CD14-positive monocyte (primary cell): Measurements from ENCODE around the gene FASTK. TPM values are rescaled to one million over a fixed set of nuclear protein-coding genes. Genes with fewer than 3 reads are reported as not detected.

ENCODE experiments used
- DNase-seq, 3 donors: peaks; one replicate each; pipeline ENCODE4 v3.0.0-alpha.2; 2011 to 2022
- H2AFZ ChIP-seq: 2 replicates; pipeline ENCODE4 v1.6.0; 2012; ENCODE audit warnings: mild to moderate bottlenecking, low read depth, low read length, inconsistent platforms; ENCODE audit not compliant: insufficient read depth, poor library complexity, severe bottlenecking
- H3K27ac ChIP-seq, 2 donors: 1 replicate in 1 of 2; 2 replicates in 1 of 2; pipeline ENCODE4 v1.5.1; 2012 to 2013; ENCODE audit warnings: low read length in 2 of 2, control low read depth in 1 of 2, inconsistent platforms in 1 of 2, low read depth in 1 of 2, mild to moderate bottlenecking in 1 of 2
- H3K27me3 ChIP-seq, 2 donors: one replicate each; pipeline versions ENCODE4 v1.6.0 to v1.6.1; 2011 to 2013; ENCODE audit warnings: low read length in 2 of 2; ENCODE audit not compliant: control insufficient read depth in 2 of 2, insufficient read depth in 2 of 2
- H3K36me3 ChIP-seq, 2 donors: replicated peaks in 1 of 2; 1 replicate in 1 of 2; 2 replicates in 1 of 2; pipeline versions ENCODE4 v1.5.1 to v1.6.1; 2012 to 2013; ENCODE audit warnings: low read length in 2 of 2, control low read depth in 1 of 2, inconsistent platforms in 1 of 2, mild to moderate bottlenecking in 1 of 2; ENCODE audit not compliant: insufficient read depth in 2 of 2, control insufficient read depth in 1 of 2
- H3K4me1 ChIP-seq, 2 donors: 1 replicate in 1 of 2; 2 replicates in 1 of 2; pipeline versions ENCODE4 v1.5.1 to v1.6.1; 2012 to 2013; ENCODE audit warnings: low read length in 2 of 2, control low read depth in 1 of 2, inconsistent platforms in 1 of 2, mild to moderate bottlenecking in 1 of 2, moderate library complexity in 1 of 2; ENCODE audit not compliant: insufficient read depth in 2 of 2, control insufficient read depth in 1 of 2
- H3K4me2 ChIP-seq: replicated peaks from 2 replicates; pipeline ENCODE3; 2012; ENCODE audit warnings: low read length, moderate library complexity, mild to moderate bottlenecking; ENCODE audit not compliant: poor library complexity, severe bottlenecking; ENCODE audit errors: extremely low read depth
- H3K4me3 ChIP-seq, 3 experiments: fragments of 200-600 bp in 1 of 3; sonication (generic) in 1 of 3; replicated peaks in 1 of 3; 1 replicate in 2 of 3; 2 replicates in 1 of 3; pipeline ENCODE4 v1.5.1; 2011 to 2013; ENCODE audit warnings: low read length in 3 of 3, mild to moderate bottlenecking in 3 of 3, control low read depth in 2 of 3, low read depth in 2 of 3, inconsistent platforms in 1 of 3, moderate library complexity in 1 of 3
- H3K79me2 ChIP-seq: 2 replicates; pipeline ENCODE4 v1.6.0; 2012; ENCODE audit warnings: mild to moderate bottlenecking, control low read depth, inconsistent platforms, low read length, moderate library complexity; ENCODE audit not compliant: insufficient read depth
- H3K9ac ChIP-seq: 2 replicates; pipeline ENCODE4 v1.6.0; 2017; ENCODE audit warnings: low read length, mild to moderate bottlenecking; ENCODE audit not compliant: insufficient read depth, poor library complexity, severe bottlenecking
- H3K9me3 ChIP-seq, 2 donors: replicated peaks in 1 of 2; 1 replicate in 1 of 2; 2 replicates in 1 of 2; pipeline versions ENCODE4 v1.5.1 to v1.6.1; 2012 to 2013; ENCODE audit warnings: low read length in 2 of 2, control low read depth in 1 of 2; ENCODE audit not compliant: control insufficient read depth in 1 of 2, insufficient read depth in 1 of 2
- H4K20me1 ChIP-seq: 2 replicates; pipeline ENCODE4 v1.6.0; 2012; ENCODE audit warnings: mild to moderate bottlenecking, low read length, control low read depth, moderate library complexity; ENCODE audit not compliant: insufficient read depth
- H3K27ac Mint-ChIP-seq, 7 donors: one replicate each; pipeline ENCODE4 v1.8.0; 2020; ENCODE audit warnings: mild to moderate bottlenecking in 7 of 7, mixed read lengths in 7 of 7, moderate library complexity in 6 of 7, inconsistent platforms in 2 of 7
- H3K27me3 Mint-ChIP-seq, 3 donors: one replicate each; pipeline ENCODE4 v1.8.0; 2021 to 2022; ENCODE audit warnings: low read depth in 3 of 3, mild to moderate bottlenecking in 3 of 3, mixed read lengths in 3 of 3, moderate library complexity in 3 of 3, inconsistent platforms in 1 of 3
- H3K36me3 Mint-ChIP-seq, 2 donors: one replicate each; pipeline ENCODE4 v1.8.0; 2020; ENCODE audit warnings: mixed read lengths in 2 of 2, inconsistent platforms in 1 of 2, mild to moderate bottlenecking in 1 of 2
- H3K4me1 Mint-ChIP-seq: one replicate; pipeline ENCODE4 v1.8.0; 2020; ENCODE audit warnings: mild to moderate bottlenecking, mixed read lengths
- H3K4me3 Mint-ChIP-seq, 2 donors: one replicate each; pipeline ENCODE4 v1.8.0; 2020; ENCODE audit warnings: mild to moderate bottlenecking in 2 of 2, mixed read lengths in 2 of 2, moderate library complexity in 1 of 2
- H3K9me3 Mint-ChIP-seq, 7 donors: one replicate each; pipeline ENCODE4 v1.8.0; 2020 to 2022; ENCODE audit warnings: mixed read lengths in 7 of 7, mild to moderate bottlenecking in 6 of 7, moderate library complexity in 6 of 7, inconsistent platforms in 2 of 7
- WGBS: methylation state at CpG from one replicate; pipeline ENCODE4 v1.1.5; 2013; ENCODE audit warnings: missing lambda C conversion rate; ENCODE audit not compliant: insufficient coverage; 5-methylcytosine and 5-hydroxymethylcytosine counted together
- intact Hi-C, 2 donors: fragments of 100-400 bp; cut with micrococcal nuclease; formaldehyde crosslinking; loops; one replicate each; pipeline versions ENCODE4 v1.15.0 to v1.15.1; 2023
- polyA plus RNA-seq, 3 donors: library from polyadenylated mRNA; depleted of rRNA in 1 of 3; unstranded in 2 of 3; stranded (reverse) in 1 of 3; fragments of 300-500 nt in 2 of 3; fragments of >200 nt in 1 of 3; fragmentation: Illumina TruSeq in 2 of 3; gene quantifications; 1 replicate in 2 of 3; 2 replicates in 1 of 3; pipeline ENCODE4 v1.2.3, GENCODE V29; 2012 to 2021
- TF ChIP-seq, protein P1 (sequence below): fragments of 200-600 bp; IDR thresholded peaks from one replicate; pipeline ENCODE4 v1.8.0; 2022; ENCODE audit warnings: antibody characterized with exemption, mild to moderate bottlenecking

The FASTK gene
- polyA plus RNA-seq, 3 donors, result 34.7 to 110 (median 38.6) TPM

GRCh38 chr7:151118108-151119054 is 37.8 kb upstream of the FASTK start:
- Mint-ChIP-seq H3K4me3 (no peak overlapping the region), H3K36me3 (peaks cover 61 to 64% of the 10 kb centered on the region in 2 donors), H3K9me3 (peaks cover 0 to 4% (median 2%) of the 10 kb centered on the region in 7 donors), H3K4me1 (peaks cover 3% of the 10 kb centered on the region), H3K27ac (peak overlapping the region in 1 of 7 donors; percentile 84), H3K27me3 (peaks cover 16 to 20% (median 20%) of the 10 kb centered on the region in 3 donors)
- H3K9ac ChIP-seq, result no peak overlapping the region
- H3K4me2 ChIP-seq, result no peak overlapping the region
- peaks cover 2 to 20% of the 10 kb centered on the region in 2 donors for H3K27me3 ChIP-seq
- peaks cover 81% of the 10 kb centered on the region for H4K20me1 ChIP-seq
- no peak overlapping the region for H3K27ac ChIP-seq
- peaks cover 3 to 7% of the 10 kb centered on the region in 2 donors for H3K4me1 ChIP-seq
- TF ChIP-seq, protein P1, sequence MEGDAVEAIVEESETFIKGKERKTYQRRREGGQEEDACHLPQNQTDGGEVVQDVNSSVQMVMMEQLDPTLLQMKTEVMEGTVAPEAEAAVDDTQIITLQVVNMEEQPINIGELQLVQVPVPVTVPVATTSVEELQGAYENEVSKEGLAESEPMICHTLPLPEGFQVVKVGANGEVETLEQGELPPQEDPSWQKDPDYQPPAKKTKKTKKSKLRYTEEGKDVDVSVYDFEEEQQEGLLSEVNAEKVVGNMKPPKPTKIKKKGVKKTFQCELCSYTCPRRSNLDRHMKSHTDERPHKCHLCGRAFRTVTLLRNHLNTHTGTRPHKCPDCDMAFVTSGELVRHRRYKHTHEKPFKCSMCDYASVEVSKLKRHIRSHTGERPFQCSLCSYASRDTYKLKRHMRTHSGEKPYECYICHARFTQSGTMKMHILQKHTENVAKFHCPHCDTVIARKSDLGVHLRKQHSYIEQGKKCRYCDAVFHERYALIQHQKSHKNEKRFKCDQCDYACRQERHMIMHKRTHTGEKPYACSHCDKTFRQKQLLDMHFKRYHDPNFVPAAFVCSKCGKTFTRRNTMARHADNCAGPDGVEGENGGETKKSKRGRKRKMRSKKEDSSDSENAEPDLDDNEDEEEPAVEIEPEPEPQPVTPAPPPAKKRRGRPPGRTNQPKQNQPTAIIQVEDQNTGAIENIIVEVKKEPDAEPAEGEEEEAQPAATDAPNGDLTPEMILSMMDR, result no peak
- WGBS, result 97% methylated on average over 38 of the region's 38 CpGs
- H3K36me3 ChIP-seq, result peaks cover 43 to 72% of the 10 kb centered on the region in 2 donors
- no peak overlapping the region for H3K4me3 ChIP-seq
- peaks cover 3% of the 10 kb centered on the region for H3K79me2 ChIP-seq
- no peak overlapping the region for H2AFZ ChIP-seq
- no peaks in the 10 kb centered on the region for H3K9me3 ChIP-seq
- intact Hi-C loops, result loop anchor here in 1 of 2 donors (10.0 kb wide), 1 partner anchor 224 kb away; no protein-coding TSS in a partner anchor
- no peak for DNase-seq

DNA sequence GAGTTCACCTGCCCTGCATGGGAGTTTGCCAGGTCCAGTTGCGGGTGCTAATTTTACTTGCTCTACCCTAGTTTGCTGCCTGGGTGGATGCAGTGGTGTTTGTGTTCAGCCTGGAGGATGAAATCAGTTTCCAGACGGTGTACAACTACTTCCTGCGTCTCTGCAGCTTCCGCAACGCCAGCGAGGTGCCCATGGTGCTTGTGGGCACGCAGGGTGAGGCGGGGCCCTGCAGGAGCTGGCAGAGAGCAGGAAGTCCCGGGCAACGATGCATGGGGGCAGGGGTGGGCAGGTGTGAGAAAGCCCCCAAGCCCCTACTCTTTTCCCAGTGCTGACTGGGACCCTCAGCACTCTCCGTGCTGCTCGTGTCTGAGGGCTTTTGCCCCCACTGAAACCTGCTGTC is 37.0 kb upstream of the FASTK start:
- Histone ChIP-seq H3K27me3 (peaks cover 2 to 21% of the 10 kb centered on the region in 2 donors), H3K9me3 (no peaks in the 10 kb centered on the region), H3K9ac (no peak overlapping the region), H3K27ac (no peak overlapping the region), H4K20me1 (peaks cover 87% of the 10 kb centered on the region), H3K4me1 (peaks cover 3 to 7% of the 10 kb centered on the region in 2 donors), H3K4me2 (no peak overlapping the region), H2AFZ (no peak overlapping the region), H3K79me2 (peaks cover 3% of the 10 kb centered on the region), H3K4me3 (no peak overlapping the region), H3K36me3 (peaks cover 38 to 67% of the 10 kb centered on the region in 2 donors)
- Mint-ChIP-seq H3K27ac (no peak overlapping the region), H3K36me3 (peaks cover 61 to 67% of the 10 kb centered on the region in 2 donors), H3K4me1 (peaks cover 3% of the 10 kb centered on the region), H3K9me3 (peaks cover 0 to 4% (median 2%) of the 10 kb centered on the region in 7 donors), H3K4me3 (no peak overlapping the region), H3K27me3 (peaks cover 21 to 27% (median 21%) of the 10 kb centered on the region in 3 donors)
- TF ChIP-seq, protein P1, result no peak
- 66% methylated on average over 8 of the region's 12 CpGs for WGBS
- intact Hi-C loops, result loop anchor here in 1 of 2 donors (10.0 kb wide), 1 partner anchor 223 kb away; no protein-coding TSS in a partner anchor
- no peak for DNase-seq
